ENCODE measurements around the gene BEX5.
"Not testable (repeated sequence)": the region's sequence is repeated elsewhere in the genome, so short reads cannot be mapped to it uniquely, and the experiment has no call there.

BEX5 gene

DNA sequence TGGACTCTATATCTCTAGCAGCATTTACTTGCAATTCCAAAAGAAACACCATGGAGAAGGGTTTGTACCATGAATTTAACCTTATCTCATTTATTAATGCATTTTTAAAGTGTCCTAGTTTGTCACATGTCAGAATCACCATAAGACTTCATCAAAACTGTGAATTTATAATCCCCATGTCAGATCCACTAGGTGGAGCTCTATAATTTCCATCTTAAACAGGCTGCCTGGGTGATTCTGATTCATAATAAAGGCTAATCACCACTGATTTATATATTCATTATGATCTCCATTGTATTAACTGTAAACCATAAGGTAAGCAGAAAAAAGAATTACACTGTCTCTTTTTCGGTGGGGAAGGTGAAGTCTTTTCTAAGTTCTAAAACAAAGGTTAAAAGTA is 26.3 kb downstream of the BEX5 start:
- peak; percentile 23 for TF ChIP-seq CTCF (IDR thresholded peaks at IDR 0.05; ENCODE audit: insufficient read depth, low read depth, low read length, missing control alignments)
- DNase-seq (ENCODE audit: low read depth) = peak; percentile 10
- no peak overlapping the region for H3K4me3 ChIP-seq (ENCODE audit: low read length)

- H3K4me3 ChIP-seq (ENCODE audit: low read length) = no peak overlapping the region
- TF ChIP-seq CTCF (IDR thresholded peaks at IDR 0.05; ENCODE audit: insufficient read depth, low read depth, low read length, missing control alignments) = no peak
- no peak for DNase-seq (ENCODE audit: low read depth)
Measured at GRCh38 chrX:102126863-102127262, 28.9 kb downstream of the BEX5 start.

DNA sequence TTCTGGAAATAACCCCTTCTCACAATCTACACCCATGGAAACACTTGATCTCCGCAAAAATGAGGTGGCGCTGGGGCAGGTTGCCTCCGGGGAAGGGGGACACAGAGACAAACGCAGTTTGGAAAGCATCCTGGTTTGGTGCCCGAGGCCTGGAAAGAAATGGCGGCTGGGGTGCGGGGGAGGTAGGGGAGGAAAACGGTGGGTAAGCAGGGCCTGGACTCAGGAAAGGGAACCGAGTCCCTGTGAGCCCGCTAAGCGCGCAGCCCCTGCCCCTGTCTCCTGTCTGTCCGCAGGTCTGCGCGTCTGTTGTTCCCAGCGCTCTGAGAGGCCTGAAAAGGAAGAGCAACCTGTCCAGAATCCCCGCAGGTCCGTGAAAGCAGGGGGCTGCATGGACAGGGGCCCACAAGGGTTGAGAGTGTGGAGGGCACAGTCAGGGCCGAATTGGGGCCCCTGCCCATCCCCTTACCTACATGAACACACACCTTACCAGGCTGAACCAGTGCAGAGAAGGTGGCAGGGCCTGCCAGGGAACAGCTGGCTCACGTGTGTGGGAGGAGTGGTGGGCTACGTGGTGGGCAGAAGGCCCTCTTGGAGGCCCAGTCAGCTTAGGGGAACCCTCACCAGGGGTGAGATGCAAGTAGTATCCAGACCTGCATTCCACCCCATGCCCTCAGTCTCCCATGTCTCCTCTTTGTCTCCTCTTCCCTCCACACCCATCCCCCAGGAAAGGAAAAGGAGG is 29.5 kb downstream of the BEX5 start:
- not testable (repeated sequence) for H3K4me3 ChIP-seq (ENCODE audit: low read length); DNase-seq (ENCODE audit: low read depth)

- not testable (repeated sequence) for DNase-seq (ENCODE audit: low read depth)
Measured at GRCh38 chrX:102125436-102125835, 30.3 kb downstream of the BEX5 start, which contains the start of gene TCEAL2. Gene TCEAL2 (plus strand): TSS chrX:102125679. CDS start chrX:102126831, 1,152 bp downstream.

DNA sequence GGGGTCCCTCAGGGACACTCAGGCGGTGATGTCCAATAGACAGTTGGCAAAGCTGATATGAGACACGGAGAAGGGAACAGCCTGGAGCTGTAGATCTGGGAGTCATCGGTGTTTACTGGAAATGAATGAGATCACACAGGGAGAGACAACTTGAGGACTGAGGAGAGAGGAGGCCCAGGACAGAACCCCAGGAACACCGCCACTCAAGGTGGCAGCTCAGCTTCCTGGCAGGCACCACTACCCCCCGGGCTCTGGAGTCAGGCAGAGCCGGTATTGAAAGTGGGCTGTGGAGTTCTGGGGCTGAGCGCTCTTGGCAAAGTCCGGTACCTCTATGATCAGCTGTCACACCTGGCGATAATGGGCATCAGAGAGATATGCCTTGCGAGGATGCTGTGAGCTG is 30.8 kb downstream of the BEX5 start:
- DNase-seq (ENCODE audit: low read depth); H3K4me3 ChIP-seq (ENCODE audit: low read length): not testable (repeated sequence)

More at GRCh38 chrX:102125436-102125835, 30.3 kb downstream of the BEX5 start, which contains the start of gene TCEAL2:
- H3K4me3 ChIP-seq (ENCODE audit: low read length) = not testable (repeated sequence)

DNA sequence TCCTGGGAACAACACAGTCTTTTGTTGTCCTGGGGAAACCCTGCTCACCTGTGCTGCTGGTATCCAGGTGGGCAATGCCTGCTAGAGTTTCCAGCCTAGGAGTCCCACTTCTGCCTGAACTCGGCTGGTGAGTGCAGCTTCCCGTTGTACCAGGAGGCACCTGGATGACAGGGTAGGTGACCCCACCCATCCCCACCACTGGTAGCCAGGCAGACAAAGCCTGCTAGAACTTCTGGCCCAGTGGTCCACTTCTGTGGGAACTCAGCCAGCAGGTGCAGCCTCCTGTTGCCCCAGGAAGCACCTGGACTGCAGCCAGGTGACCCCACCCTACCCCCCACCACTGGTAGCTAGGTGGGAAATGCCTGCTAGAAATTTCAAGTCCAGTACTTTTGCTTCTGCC is 40.0 kb downstream of the BEX5 start:
- no peak for DNase-seq (ENCODE audit: low read depth)
- TF ChIP-seq CTCF (IDR thresholded peaks at IDR 0.05; ENCODE audit: insufficient read depth, low read depth, low read length, missing control alignments) = no peak
- H3K4me3 ChIP-seq (ENCODE audit: low read length) = no peak overlapping the region

DNA sequence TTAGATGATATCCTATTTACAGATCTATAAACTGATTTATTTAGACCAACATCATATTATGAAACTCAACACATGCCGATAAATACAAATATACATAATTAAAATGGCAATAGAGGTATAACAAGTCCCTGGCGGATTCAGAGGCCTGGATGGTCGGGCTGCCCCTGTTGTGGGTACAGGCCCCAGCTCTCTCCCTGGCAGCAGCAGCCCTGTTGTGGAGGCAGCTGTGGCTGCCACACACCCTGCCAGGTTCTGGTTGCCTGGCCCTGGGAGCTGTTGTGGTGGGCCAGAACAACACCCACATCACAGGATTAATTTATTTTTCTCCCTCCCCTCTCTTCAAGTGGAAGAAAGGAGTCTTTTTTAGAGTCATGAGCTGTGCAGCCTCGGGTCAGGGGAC is 42.4 kb downstream of the BEX5 start:
- no peak for DNase-seq (ENCODE audit: low read depth)
- no peak overlapping the region for H3K4me3 ChIP-seq (ENCODE audit: low read length)
- TF ChIP-seq CTCF (IDR thresholded peaks at IDR 0.05; ENCODE audit: insufficient read depth, low read depth, low read length, missing control alignments) = no peak
